HG02981 (cell line): Measurements from ENCODE around the gene SLC47A2.
"Not testable (repeated sequence)": the region's sequence is repeated elsewhere in the genome, so short reads cannot be mapped to it uniquely, and the experiment has no call there.

Source experiments
- ATAC-seq: cut with Tn5 transposase; IDR thresholded peaks from one replicate; pipeline ENCODE4 v1.9.1; 2021; ENCODE audit warnings: mild to moderate bottlenecking, moderate library complexity; ENCODE audit not compliant: unreplicated experiment

SLC47A2 gene, protein sequence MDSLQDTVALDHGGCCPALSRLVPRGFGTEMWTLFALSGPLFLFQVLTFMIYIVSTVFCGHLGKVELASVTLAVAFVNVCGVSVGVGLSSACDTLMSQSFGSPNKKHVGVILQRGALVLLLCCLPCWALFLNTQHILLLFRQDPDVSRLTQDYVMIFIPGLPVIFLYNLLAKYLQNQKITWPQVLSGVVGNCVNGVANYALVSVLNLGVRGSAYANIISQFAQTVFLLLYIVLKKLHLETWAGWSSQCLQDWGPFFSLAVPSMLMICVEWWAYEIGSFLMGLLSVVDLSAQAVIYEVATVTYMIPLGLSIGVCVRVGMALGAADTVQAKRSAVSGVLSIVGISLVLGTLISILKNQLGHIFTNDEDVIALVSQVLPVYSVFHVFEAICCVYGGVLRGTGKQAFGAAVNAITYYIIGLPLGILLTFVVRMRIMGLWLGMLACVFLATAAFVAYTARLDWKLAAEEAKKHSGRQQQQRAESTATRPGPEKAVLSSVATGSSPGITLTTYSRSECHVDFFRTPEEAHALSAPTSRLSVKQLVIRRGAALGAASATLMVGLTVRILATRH

GRCh38 chr17:19716108-19717030 lies at the start of gene SLC47A2:
SLC47A2 (minus strand) TSS chr17:19716584; CDS start chr17:19716555, 29 bp downstream.
- ATAC-seq = no peak

- no peak for ATAC-seq
These were observed 49.6 kb upstream of the SLC47A2 start for GRCh38 chr17:19766016-19766415.

GRCh38 chr17:19763991-19764390 lies 47.6 kb upstream of the SLC47A2 start:
- ATAC-seq = not testable (repeated sequence)

- ATAC-seq = no peak
These were observed 47.0 kb upstream of the SLC47A2 start for GRCh38 chr17:19763416-19763815.

DNA sequence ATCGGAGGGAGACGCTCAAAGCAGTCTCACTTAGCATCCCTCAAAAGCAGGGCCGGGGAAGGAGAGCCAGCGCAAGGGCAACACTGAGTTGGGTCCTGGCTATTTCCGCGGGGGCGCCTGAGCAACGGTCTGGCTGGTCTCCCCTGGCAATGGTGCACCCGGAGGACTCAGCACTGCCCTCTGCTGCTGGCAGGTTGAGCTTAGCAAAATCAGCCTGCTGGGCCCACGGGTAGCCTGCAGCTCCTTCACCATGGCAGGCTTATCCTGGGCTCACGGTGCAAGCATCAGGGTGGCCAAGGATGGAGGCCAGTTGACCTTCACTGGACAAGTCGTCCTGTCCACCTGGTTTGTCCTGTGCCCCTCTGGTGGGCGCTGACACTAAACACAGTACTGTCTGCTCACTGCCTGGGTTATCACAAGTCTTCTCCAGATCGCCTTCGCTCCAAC lies 46.2 kb upstream of the SLC47A2 start:
- ATAC-seq = no peak

GRCh38 chr17:19760746-19761145 lies 44.4 kb upstream of the SLC47A2 start:
- no peak for ATAC-seq

DNA sequence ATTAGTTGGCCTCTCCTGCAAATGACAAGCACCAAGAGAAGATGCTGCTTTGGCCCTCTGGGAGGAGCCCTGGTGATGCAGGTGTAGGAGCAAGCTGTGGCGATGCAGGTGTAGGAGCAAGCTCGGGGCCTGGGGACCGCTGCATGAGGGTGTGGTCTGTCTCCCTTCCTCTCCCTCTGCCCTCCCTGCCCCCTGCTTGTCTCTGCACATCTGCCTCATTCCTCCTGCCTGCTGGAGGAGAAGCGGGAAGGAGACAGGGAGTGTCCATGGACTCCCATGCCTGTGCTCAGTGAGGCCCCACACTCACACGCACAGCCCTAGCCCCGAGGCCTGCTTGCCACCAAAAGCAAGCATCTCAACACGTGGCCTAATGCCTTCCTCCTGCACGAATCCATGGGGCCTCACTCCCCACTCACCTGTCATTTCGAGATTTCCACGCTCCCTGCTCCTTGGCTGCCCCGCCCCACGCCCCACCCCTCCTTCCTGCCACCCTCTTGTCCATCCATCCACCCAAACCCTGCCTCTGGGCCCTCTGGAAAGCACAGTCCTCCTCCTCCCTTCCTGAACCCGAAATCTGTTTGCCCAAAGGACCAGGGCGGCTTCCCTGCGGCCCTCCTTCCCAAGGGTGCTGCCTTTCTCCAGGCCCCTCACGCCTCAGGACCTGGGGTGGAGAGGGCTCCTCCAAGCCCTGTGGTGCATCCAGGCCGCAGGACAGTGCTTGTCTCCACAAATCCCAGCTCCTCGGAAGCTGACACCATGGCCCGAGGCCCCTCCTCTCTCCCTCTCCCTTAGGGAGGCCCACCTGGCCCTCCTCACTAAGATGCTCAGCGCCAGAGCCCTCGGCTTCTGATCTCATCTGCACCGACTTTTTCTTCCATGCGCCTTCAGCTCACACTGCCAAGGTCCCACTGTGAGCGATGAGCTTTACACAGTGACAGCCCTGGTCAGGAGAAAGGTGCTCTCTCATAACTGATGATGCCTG lies 43.5 kb upstream of the SLC47A2 start:
- ATAC-seq = no peak

GRCh38 chr17:19757536-19758180 lies 41.3 kb upstream of the SLC47A2 start:
- ATAC-seq = no peak

DNA sequence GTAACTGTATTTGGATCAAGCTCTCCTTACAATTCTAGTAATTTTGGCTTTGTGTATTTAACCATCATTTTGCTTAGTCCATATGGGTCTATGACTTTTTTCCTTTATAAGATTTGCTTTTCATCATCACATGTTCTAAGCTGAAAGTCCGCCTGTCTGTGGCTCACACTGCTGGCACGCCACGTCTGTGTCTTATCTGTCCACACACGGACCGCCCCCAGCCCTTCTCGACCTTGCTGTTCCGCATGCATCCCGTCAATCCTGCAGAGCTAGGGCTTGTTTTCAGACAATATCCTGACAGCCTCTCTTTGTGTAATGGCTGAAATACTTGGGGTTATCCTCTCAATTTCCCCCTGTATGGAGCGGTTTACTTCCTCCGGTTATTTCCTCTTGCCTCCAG lies 40.2 kb upstream of the SLC47A2 start:
- no peak for ATAC-seq

GRCh38 chr17:19755821-19756510 lies 39.6 kb upstream of the SLC47A2 start:
- ATAC-seq = no peak

DNA sequence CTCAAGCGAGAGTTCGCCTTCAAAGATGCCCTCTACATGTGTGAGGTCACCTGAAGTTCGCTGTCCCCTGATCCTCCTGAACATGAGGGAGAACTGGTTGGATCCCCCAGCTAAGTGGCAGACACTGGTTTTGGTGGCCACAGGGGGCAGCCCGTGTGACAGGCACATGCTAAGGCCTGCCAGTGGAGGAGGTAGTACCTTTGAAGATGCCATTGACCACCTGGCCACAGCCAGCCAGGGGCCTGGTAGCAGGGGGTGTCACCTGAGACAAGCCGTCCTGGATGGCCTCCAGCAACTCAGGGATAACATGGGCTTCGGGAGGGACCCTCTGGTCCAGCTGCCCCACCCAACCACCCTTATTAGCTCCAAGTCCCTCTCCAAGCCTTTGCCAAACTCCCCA lies 39.0 kb upstream of the SLC47A2 start:
- no peak for ATAC-seq

GRCh38 chr17:19753661-19754463 lies 37.5 kb upstream of the SLC47A2 start:
- no peak for ATAC-seq

GRCh38 chr17:19753051-19753509 lies 36.7 kb upstream of the SLC47A2 start:
- ATAC-seq = no peak

GRCh38 chr17:19752216-19753050 lies 36.0 kb upstream of the SLC47A2 start:
- no peak for ATAC-seq

GRCh38 chr17:19750835-19751234 lies 34.5 kb upstream of the SLC47A2 start:
- ATAC-seq = no peak

DNA sequence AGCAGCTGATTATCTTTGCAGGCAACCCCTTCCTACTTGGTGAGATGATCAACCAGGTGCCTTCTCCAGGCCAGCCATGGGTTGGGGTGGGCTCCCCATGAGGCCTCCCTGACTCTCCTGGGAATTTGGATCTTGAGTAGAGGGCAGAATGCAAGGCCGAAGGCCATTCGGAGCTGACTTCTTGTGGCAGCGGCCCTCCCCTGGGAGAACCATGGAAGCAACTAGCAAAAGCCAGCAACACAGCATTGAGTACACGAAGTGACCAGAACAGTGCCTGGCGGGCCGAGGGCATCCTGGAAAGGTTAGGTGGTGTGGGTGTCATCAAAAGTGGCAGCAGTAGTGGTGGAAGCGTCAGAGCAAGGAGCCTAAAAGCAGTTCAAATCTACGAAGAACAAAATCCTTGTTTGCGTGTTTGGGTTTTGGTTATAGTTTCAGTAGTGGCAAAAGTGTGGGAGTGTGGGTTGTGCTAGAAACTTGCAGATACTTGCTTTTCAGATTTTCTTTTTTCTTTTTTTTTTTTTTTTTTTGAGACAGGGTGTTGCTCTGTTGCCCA lies 33.7 kb upstream of the SLC47A2 start:
- ATAC-seq = no peak

GRCh38 chr17:19748807-19749193 lies 32.4 kb upstream of the SLC47A2 start:
- no peak for ATAC-seq
